Heart right ventricle (tissue), 16 donors: ENCODE measurements around the gene GRIA1. TPM values are rescaled to one million over a fixed set of nuclear protein-coding genes. Genes with fewer than 3 reads are reported as not detected.

Source experiments
- ATAC-seq, 8 donors: fragments of 200-7000 bp; cut with Tn5 transposase; one replicate each; pipeline ENCODE4 v1.9.1; 2020; ENCODE audit warnings: mild to moderate bottlenecking in 8 of 8, moderate library complexity in 8 of 8, moderate number of reproducible peaks in 1 of 8
- DNase-seq, 2 donors: peaks; one replicate each; pipeline ENCODE4 v3.0.0-alpha.2; 2020
- H3K27ac ChIP-seq, 10 donors: fragments of 200-600 bp; sonication (generic) in 2 of 10; one replicate each; pipeline versions ENCODE4 v1.5.0 to v1.8.0; 2020 to 2022; ENCODE audit warnings: mild to moderate bottlenecking in 3 of 10
- H3K27me3 ChIP-seq, 7 donors: fragments of 200-600 bp; one replicate each; pipeline ENCODE4 v1.8.0; 2021 to 2022; ENCODE audit warnings: mild to moderate bottlenecking in 2 of 7
- H3K36me3 ChIP-seq, 9 donors: fragments of 200-600 bp; sonication (generic) in 1 of 9; one replicate each; pipeline versions ENCODE4 v1.5.0 to v1.8.0; 2020 to 2022; ENCODE audit warnings: mild to moderate bottlenecking in 2 of 9
- H3K4me1 ChIP-seq, 9 donors: fragments of 200-600 bp; sonication (generic) in 1 of 9; one replicate each; pipeline versions ENCODE4 v1.5.0 to v1.8.0; 2020 to 2022; ENCODE audit warnings: mild to moderate bottlenecking in 4 of 9
- H3K4me3 ChIP-seq, 10 donors: fragments of 200-600 bp; sonication (generic) in 2 of 10; one replicate each; pipeline versions ENCODE4 v1.5.0 to v1.8.0; 2020 to 2022; ENCODE audit warnings: mild to moderate bottlenecking in 7 of 10, moderate library complexity in 2 of 10
- H3K9me3 ChIP-seq, 11 donors: fragments of 200-600 bp in 10 of 11; sonication (generic) in 2 of 11; one replicate each; pipeline versions ENCODE4 v1.5.0 to v1.8.0; 2013 to 2022; ENCODE audit warnings: mild to moderate bottlenecking in 2 of 11, control low read depth in 1 of 11, moderate library complexity in 1 of 11
- CTCF ChIP-seq, 9 donors: fragments of 200-600 bp; sonication (generic) in 2 of 9; IDR thresholded peaks; one replicate each; pipeline versions ENCODE4 v1.5.0 to v1.8.0; 2021 to 2022; ENCODE audit warnings: antibody characterized with exemption in 9 of 9, mild to moderate bottlenecking in 5 of 9, moderate library complexity in 1 of 9
- WGBS, 2 donors: extraction: QIAGEN DNeasy Blood & Tissue Kit; methylation state at CpG; one replicate each; pipeline ENCODE4 v1.1.7; 2013; ENCODE audit warnings: inconsistent platforms in 1 of 2; 5-methylcytosine and 5-hydroxymethylcytosine counted together
- intact Hi-C, 10 donors: fragments of 100-400 bp; cut with DNase I; formaldehyde crosslinking; loops; one replicate each; pipeline versions ENCODE4 v1.11.1 to v1.14.2; 2022
- long read RNA-seq, 3 donors: library from polyadenylated mRNA; unstranded; transcript quantifications; one replicate each; pipeline ENCODE4 v2.0.0, GENCODE V29; 2020 to 2021
- polyA plus RNA-seq, 2 donors: library from polyadenylated mRNA; stranded (reverse); fragments of 200-250 nt; gene quantifications; one replicate each; pipeline ENCODE4 v1.2.3, GENCODE V29; 2013
- total RNA-seq, 10 donors: library from RNA; stranded (reverse); fragmentation: NEBNext Ultra II Directional in 3 of 10; extraction: Animal tissue kit (Norgen Biotek cat#: 25700) in 3 of 10; gene quantifications; one replicate each; pipeline versions ENCODE4 v1.2.1 to v1.2.4, GENCODE V29; 2021 to 2023
- donor health status: Arrhythmogenic right ventricular cardiomyopathy.
- donor health status: ischemic (EF 13 %, LVEDD 7.1; RV severe dilation, severe dysfunction).
- donor health status: healthy with polysubstance abuse.
- donor health status: DM: no; HTN: yes; CAD: no.
- donor health status: DM: no; HTN: no; CAD: no.
- donor health status: ischemic (EF 25% LVEDD 6.9; RV normal size, moderate dysfunction).
- donor health status: ischemic (EF 25% LVEDD 5.7; RV mildly dilated, moderate dysfunction).
- donor health status: healthy.
- donor health status: DM: yes; HTN: yes; CAD: no.
- donor health status: Ischemic cardiomyopathy.
- donor health status: ischemic (EF 35%, LVEDD 5.7; RV mildly dilated, moderate dysfunction).
- donor health status: nonischemic (EF 11% LVEDD 7.7; RV severe dilation, severe dysfunction).
- donor health status: DM: yes; HTN: yes; CAD: no.
- donor health status: PGD.
- donor health status: ischemic (EF 29% LVEDD 5.4; RV normal size, mild dysfunction).
- donor health status: nonischemic (EF 23%, LVEDD 6.1; RV moderate dilation, normal function).

GRIA1 gene
- under 1 TPM in 7 of 10 donors, not detected in 3; 0.17 to 0.49 (median 0.26) TPM for total RNA-seq
- under 1 TPM; 0.04 to 0.07 TPM for polyA plus RNA-seq
- long read RNA-seq, donor 1, result 0 reads
- long read RNA-seq, donor 2, result 0 reads
- long read RNA-seq, donor 3, result 0 reads

- intact Hi-C loops, result loop anchor here in 5 of 10 donors (5.0 to 10.0 kb wide), 4 partner anchors 214 to 956 kb away; no protein-coding TSS in a partner anchor
- whole genome bisulfite sequencing, 2 donors, result 9 to 10% methylated on average over 20 of the region's 20 CpGs
- peaks cover 0 to 11% (median 4%) of the 10 kb centered on the region in 9 donors for H3K4me1 ChIP-seq
Measured at GRCh38 chr5:153490118-153491037, at the start of gene GRIA1. TSS of gene GRIA1 (plus strand) at chr5:153490670.

GRCh38 chr5:153445875-153446579 lies 44.4 kb upstream of the GRIA1 start:
- TF ChIP-seq CTCF (IDR thresholded peaks at IDR 0.05), result no peak
- Histone ChIP-seq H3K27ac (no peak overlapping the region), H3K27me3 (peaks cover 0 to 9% (median 0%) of the 10 kb centered on the region in 7 donors), H3K4me3 (no peak overlapping the region), H3K9me3 (no peaks in the 10 kb centered on the region), H3K4me1 (peaks cover 0 to 11% (median 4%) of the 10 kb centered on the region in 9 donors), H3K36me3 (no peaks in the 10 kb centered on the region)
- 37 to 38% methylated on average over 9 of the region's 9 CpGs for WGBS, 2 donors
- intact Hi-C loops, result no loop called here
- DNase-seq (peak in 1 of 2 donors; percentile 6), ATAC-seq (peak in 4 of 8 donors; percentile 29 to 62 (median 42))

More at GRCh38 chr5:153490118-153491037, at the start of gene GRIA1:
- Histone ChIP-seq H3K27ac (no peak within 1 kb of the TSS), H3K9me3 (no peaks in the 10 kb centered on the region), H3K4me3 (peak within 1 kb of the TSS in 4 of 10 donors; percentile 5 to 18 (median 8)), H3K27me3 (peaks cover 0 to 59% (median 44%) of the 10 kb centered on the region in 7 donors), H3K36me3 (no peaks in the 10 kb centered on the region)
- DNase-seq (no peak), ATAC-seq (peak in 1 of 8 donors; percentile 42)
- no peak for TF ChIP-seq CTCF (IDR thresholded peaks at IDR 0.05)

- intact Hi-C loops, result no loop called here
- TF ChIP-seq CTCF (IDR thresholded peaks at IDR 0.05), result no peak
- no peak overlapping the region for H3K4me3 ChIP-seq
- H3K36me3 ChIP-seq, result no peaks in the 10 kb centered on the region
- H3K27me3 ChIP-seq, result no peaks in the 10 kb centered on the region
- H3K4me1 ChIP-seq, result peaks cover 0 to 11% (median 4%) of the 10 kb centered on the region in 9 donors
- no peak for ATAC-seq
- 70 to 72% methylated on average over 8 of the region's 8 CpGs for WGBS, 2 donors
- H3K9me3 ChIP-seq, result no peaks in the 10 kb centered on the region
- H3K27ac ChIP-seq, result no peak overlapping the region
- DNase-seq, result no peak
Measured at GRCh38 chr5:153447534-153447933, 42.9 kb upstream of the GRIA1 start.

GRCh38 chr5:153456354-153456753 lies 34.1 kb upstream of the GRIA1 start:
- ATAC-seq (no peak), DNase-seq (no peak)
- H3K9me3 ChIP-seq, result no peaks in the 10 kb centered on the region
- H3K4me1 ChIP-seq, result no peaks in the 10 kb centered on the region
- no peak overlapping the region for H3K27ac ChIP-seq
- no peak overlapping the region for H3K4me3 ChIP-seq
- 26 to 48% methylated on average over 2 of the region's 2 CpGs for WGBS, 2 donors
- H3K27me3 ChIP-seq, result no peaks in the 10 kb centered on the region
- no peaks in the 10 kb centered on the region for H3K36me3 ChIP-seq
- TF ChIP-seq CTCF (IDR thresholded peaks at IDR 0.05), result no peak
- intact Hi-C loops, result no loop called here
